ENCODE data around the gene ILK.

ILK gene

GRCh38 chr11:6610591-6610990 lies 7.0 kb downstream of the ILK start:
- TF ChIP-seq CTCF (IDR thresholded peaks at IDR 0.05; ENCODE audit: low read depth, low read length, missing control alignments), result no peak
- peak overlapping the region; percentile 77 for H3K4me3 ChIP-seq (ENCODE audit: low read depth, low read length)
- DNase-seq (ENCODE audit: low read depth), result no peak
- in situ Hi-C loops (cut with HindIII; ENCODE audit: low sequenced_read_pairs), result no loop called here

- no peak for DNase-seq (ENCODE audit: low read depth)
- peak overlapping the region; percentile 77 for H3K4me3 ChIP-seq (ENCODE audit: low read depth, low read length)
- in situ Hi-C loops (cut with HindIII; ENCODE audit: low sequenced_read_pairs), result no loop called here
- TF ChIP-seq CTCF (IDR thresholded peaks at IDR 0.05; ENCODE audit: low read depth, low read length, missing control alignments), result no peak
Observed at GRCh38 chr11:6611092-6611962, 7.8 kb downstream of the ILK start.

- peak overlapping the region; percentile 77 for H3K4me3 ChIP-seq (ENCODE audit: low read depth, low read length)
- no peak for TF ChIP-seq CTCF (IDR thresholded peaks at IDR 0.05; ENCODE audit: low read depth, low read length, missing control alignments)
- in situ Hi-C loops (cut with HindIII; ENCODE audit: low sequenced_read_pairs), result no loop called here
- no peak for DNase-seq (ENCODE audit: low read depth)
Observed at GRCh38 chr11:6611963-6612212, 8.3 kb downstream of the ILK start.

DNA sequence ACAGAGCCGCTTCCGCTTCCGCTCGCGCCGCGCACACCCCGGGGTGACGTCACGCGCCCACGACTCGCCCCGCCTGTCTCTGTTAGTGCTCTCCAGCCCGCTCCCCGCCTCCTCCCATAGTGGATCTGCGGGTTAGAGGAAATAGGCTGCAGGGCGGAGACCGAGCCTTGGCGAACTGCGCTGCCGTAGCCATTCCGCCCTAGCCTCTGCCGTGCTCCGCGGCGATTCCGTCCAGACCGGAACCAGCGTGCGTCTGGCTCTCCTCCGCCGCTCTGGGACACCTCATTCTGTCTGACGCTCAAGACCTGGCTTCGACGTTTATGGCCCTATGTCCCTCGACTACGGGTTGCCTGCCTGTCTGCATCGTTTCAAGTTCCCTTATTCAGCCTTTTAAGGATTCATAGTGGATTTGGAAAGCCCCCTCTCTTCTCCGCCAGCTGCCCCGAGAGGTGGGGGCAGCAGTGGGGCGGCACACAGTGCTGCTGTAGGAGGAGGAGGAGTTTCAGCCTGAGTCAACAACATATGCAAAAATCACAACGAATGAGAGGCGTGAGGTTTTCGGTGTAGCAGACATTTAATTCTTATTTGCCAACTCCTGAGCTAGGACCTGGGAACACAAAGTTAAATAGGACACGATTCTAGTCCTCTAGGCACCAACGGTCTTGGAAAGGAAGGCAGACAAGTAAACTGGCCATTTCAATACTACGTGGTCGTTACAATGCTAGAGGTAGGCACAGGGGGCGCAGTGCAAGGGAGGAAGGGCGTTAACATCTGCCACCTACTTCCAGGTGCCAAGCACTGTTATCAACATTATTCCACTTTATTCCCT lies 8.9 kb downstream of the ILK start, which contains the start of gene TAF10:
TAF10 (minus strand) TSS at position 4 of the 829 bp plus-strand sequence. CDS start 27 bp downstream, outside the sequence.
- peak; percentile 89 for DNase-seq (ENCODE audit: low read depth)
- TF ChIP-seq CTCF (IDR thresholded peaks at IDR 0.05; ENCODE audit: low read depth, low read length, missing control alignments), result peak; percentile 56
- in situ Hi-C loops (cut with HindIII; ENCODE audit: low sequenced_read_pairs), result no loop called here
- H3K4me3 ChIP-seq (ENCODE audit: low read depth, low read length), result peak within 1 kb of the TSS; percentile 77

DNA sequence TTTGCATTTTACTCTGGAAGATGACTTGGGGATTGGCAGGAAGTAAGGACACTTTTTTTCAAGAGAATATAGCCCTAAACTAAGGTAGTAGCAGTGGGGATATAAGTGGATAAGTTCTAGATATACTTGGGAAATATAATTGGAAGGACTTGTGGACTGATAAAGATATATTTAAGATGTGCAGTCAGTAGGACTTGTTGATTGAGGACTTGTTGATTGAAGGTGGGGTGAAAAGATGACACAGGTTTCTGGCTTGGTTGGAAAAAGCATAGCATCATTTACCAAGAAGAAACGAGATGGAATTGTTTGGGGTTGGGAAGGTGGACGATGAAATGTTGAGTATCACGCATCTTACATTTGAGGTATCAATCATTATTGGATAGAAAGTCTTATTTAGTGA lies 9.9 kb downstream of the ILK start:
- in situ Hi-C loops (cut with HindIII; ENCODE audit: low sequenced_read_pairs), result no loop called here
- no peak for TF ChIP-seq CTCF (IDR thresholded peaks at IDR 0.05; ENCODE audit: low read depth, low read length, missing control alignments)
- H3K4me3 ChIP-seq (ENCODE audit: low read depth, low read length), result no peak overlapping the region
- no peak for DNase-seq (ENCODE audit: low read depth)

DNA sequence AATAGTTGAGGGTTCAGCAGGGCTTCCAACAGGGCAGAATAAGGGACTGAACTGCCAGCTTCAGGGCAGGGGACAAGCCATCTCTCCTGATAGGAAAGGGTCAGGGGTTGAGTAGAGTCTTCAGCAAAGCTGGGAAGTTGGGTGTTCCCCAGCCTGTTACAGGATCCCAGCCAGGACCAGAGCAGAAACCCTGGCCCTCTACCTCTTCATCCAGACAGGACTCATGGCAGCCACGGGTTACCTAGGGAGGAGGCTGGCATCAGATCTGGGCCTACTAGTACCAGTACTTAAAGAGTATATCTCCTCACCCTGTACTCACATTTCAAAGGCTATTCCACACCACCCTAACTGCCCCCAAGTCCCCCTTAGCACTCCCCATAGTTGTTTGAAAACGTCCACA lies 10.9 kb downstream of the ILK start:
- no peak for TF ChIP-seq CTCF (IDR thresholded peaks at IDR 0.05; ENCODE audit: low read depth, low read length, missing control alignments)
- no peak overlapping the region for H3K4me3 ChIP-seq (ENCODE audit: low read depth, low read length)
- in situ Hi-C loops (cut with HindIII; ENCODE audit: low sequenced_read_pairs), result no loop called here
- DNase-seq (ENCODE audit: low read depth), result no peak

All from astrocyte of the cerebellum (primary cell).